HEK293T (cell line): Measurements from ENCODE around the gene CD244.
"Not testable (repeated sequence)": the region's sequence is repeated elsewhere in the genome, so short reads cannot be mapped to it uniquely, and the experiment has no call there.

Experiments used
- CTCF ChIA-PET: fragments of 350-600 bp; formaldehyde crosslinking; extraction: SDS; loops from one replicate; lab custom pipeline; 2021; ENCODE audit warnings: antibody characterized with exemption, inconsistent platforms; lab: Yijun Ruan, JAX
- POLR2A ChIA-PET: fragments of 350-600 bp; formaldehyde crosslinking; extraction: SDS; loops from one replicate; lab custom pipeline; 2020; ENCODE audit warnings: antibody characterized with exemption, inconsistent platforms; lab: Yijun Ruan, JAX
- DNase-seq: peaks from one replicate; pipeline ENCODE4 v3.0.0; 2012; ENCODE audit warnings: mixed read lengths; ENCODE audit errors: extremely low spot score
- ARNT ChIP-seq: fragments of 450-650 bp; IDR thresholded peaks from 2 replicates; pipeline ENCODE4 v1.6.1; 2017; ENCODE audit warnings: mild to moderate bottlenecking
- BHLHE40 ChIP-seq: fragments of 450-650 bp; IDR thresholded peaks from 2 replicates; pipeline ENCODE4 v1.6.1; 2016; ENCODE audit warnings: mild to moderate bottlenecking, moderate library complexity, borderline replicate concordance
- CTBP1 ChIP-seq: fragments of 450-650 bp; IDR thresholded peaks from 2 replicates; pipeline ENCODE4 v1.6.1; 2016; ENCODE audit warnings: borderline replicate concordance
- ELF4 ChIP-seq: fragments of 450-650 bp; IDR thresholded peaks from 2 replicates; pipeline ENCODE4 v1.6.1; 2017; ENCODE audit warnings: antibody characterized with exemption
- FOXA1 ChIP-seq: fragments of 450-650 bp; IDR thresholded peaks from 2 replicates; pipeline ENCODE4 v1.6.1; 2016; ENCODE audit warnings: mild to moderate bottlenecking
- FOXK2 ChIP-seq: fragments of 450-650 bp; IDR thresholded peaks from 2 replicates; pipeline ENCODE4 v1.6.1; 2016; ENCODE audit warnings: mild to moderate bottlenecking
- FOXM1 ChIP-seq: fragments of 450-650 bp; IDR thresholded peaks from 2 replicates; pipeline ENCODE4 v1.6.1; 2017; ENCODE audit warnings: mild to moderate bottlenecking, borderline replicate concordance
- HDGF ChIP-seq: fragments of 450-650 bp; IDR thresholded peaks from 2 replicates; pipeline ENCODE4 v1.6.1; 2017; ENCODE audit warnings: antibody characterized with exemption, borderline replicate concordance
- L3MBTL2 ChIP-seq: fragments of 450-650 bp; conservative IDR thresholded peaks from 2 replicates; pipeline ENCODE4 v1.6.1; 2016; ENCODE audit warnings: mild to moderate bottlenecking
- LEF1 ChIP-seq: fragments of 450-650 bp; IDR thresholded peaks from 2 replicates; pipeline ENCODE4 v1.6.1; 2017; ENCODE audit warnings: mild to moderate bottlenecking, borderline replicate concordance
- NFRKB ChIP-seq: fragments of 450-650 bp; IDR thresholded peaks from 2 replicates; pipeline ENCODE4 v1.6.1; 2016; ENCODE audit warnings: mild to moderate bottlenecking, moderate library complexity
- PKNOX1 ChIP-seq: fragments of 450-650 bp; IDR thresholded peaks from 2 replicates; pipeline ENCODE4 v1.6.1; 2016
- SP1 ChIP-seq: fragments of 450-650 bp; IDR thresholded peaks from 2 replicates; pipeline ENCODE4 v1.6.1; 2017
- SUZ12 ChIP-seq: fragments of 450-650 bp; IDR thresholded peaks from 2 replicates; pipeline ENCODE4 v1.6.1; 2016; ENCODE audit warnings: mild to moderate bottlenecking
- TARDBP ChIP-seq: fragments of 450-650 bp; IDR thresholded peaks from 2 replicates; pipeline ENCODE4 v1.6.1; 2016
- ZNF384 ChIP-seq: fragments of 450-650 bp; IDR thresholded peaks from 2 replicates; pipeline ENCODE4 v1.6.1; 2016

Gene CD244

GRCh38 chr1:160879056-160879455 is 16.4 kb upstream of the CD244 start:
- ChIA-PET CTCF (no interaction called here), POLR2A (no interaction called here)
- TF ChIP-seq L3MBTL2 = no peak
- TF ChIP-seq LEF1 = no peak
- DNase-seq = no peak

- no peak for DNase-seq
- POLR2A ChIA-PET = no interaction called here
- TF ChIP-seq ZNF384 (no peak), SP1 (no peak), PKNOX1 (no peak), CTBP1 (no peak), SUZ12 (no peak), NFRKB (no peak), FOXK2 (no peak), L3MBTL2 (no peak), ELF4 (no peak), LEF1 (no peak), FOXM1 (no peak), ARNT (no peak), HDGF (no peak), BHLHE40 (no peak)
- CTCF ChIA-PET = no interaction called here
These were observed 14.5 kb upstream of the CD244 start for GRCh38 chr1:160877221-160877620.

- POLR2A ChIA-PET = no interaction called here
- no peak for DNase-seq
- CTCF ChIA-PET = no interaction called here
- TF ChIP-seq BHLHE40 (no peak), TARDBP (no peak), ELF4 (no peak), SUZ12 (no peak), CTBP1 (no peak), FOXM1 (no peak), FOXK2 (no peak), L3MBTL2 (no peak), PKNOX1 (no peak), SP1 (no peak), LEF1 (no peak), NFRKB (no peak), ZNF384 (no peak), FOXA1 (no peak), ARNT (no peak)
These were observed 13.6 kb upstream of the CD244 start for GRCh38 chr1:160876311-160876710.

GRCh38 chr1:160875591-160875990 is 12.9 kb upstream of the CD244 start:
- DNase-seq, POLR2A ChIA-PET, CTCF ChIA-PET: not testable (repeated sequence)

- CTCF ChIA-PET = no interaction called here
- no peak for DNase-seq
- no peak for TF ChIP-seq LEF1
- POLR2A ChIA-PET = no interaction called here
These were observed 12.2 kb upstream of the CD244 start for GRCh38 chr1:160874935-160875334.

GRCh38 chr1:160868141-160868540 is 5.5 kb upstream of the CD244 start:
- TF ChIP-seq CTBP1 (no peak), FOXK2 (no peak), SUZ12 (no peak), ELF4 (no peak), BHLHE40 (no peak), HDGF (no peak), L3MBTL2 (no peak), PKNOX1 (no peak), SP1 (no peak), TARDBP (no peak), ARNT (no peak), FOXM1 (no peak), NFRKB (no peak), LEF1 (no peak), ZNF384 (no peak), FOXA1 (no peak)
- POLR2A ChIA-PET = no interaction called here
- no peak for DNase-seq
- CTCF ChIA-PET = no interaction called here

- CTCF ChIA-PET, POLR2A ChIA-PET, DNase-seq: not testable (repeated sequence)
These were observed 5.0 kb upstream of the CD244 start for GRCh38 chr1:160867651-160868050.

- ChIA-PET CTCF (no interaction called here), POLR2A (no interaction called here)
- TF ChIP-seq LEF1 (no peak), CTBP1 (no peak), TARDBP (no peak), HDGF (no peak), ZNF384 (no peak), BHLHE40 (no peak), NFRKB (no peak), L3MBTL2 (no peak), ELF4 (no peak), PKNOX1 (no peak), FOXA1 (no peak)
- no peak for DNase-seq
These were observed 4.1 kb upstream of the CD244 start for GRCh38 chr1:160866695-160867260.
